K562 (cell line): ENCODE results near the gene SGMS1. TPM values are rescaled to one million over a fixed set of nuclear protein-coding genes. Genes with fewer than 3 reads are reported as not detected.

Experiments
- ATF2 ChIP-seq: sonication (generic); formaldehyde crosslinking; IDR thresholded peaks from 2 replicates; pipeline ENCODE4 v1.8.1; 2022; ENCODE audit warnings: missing genetic modification reagents
- ATF7 ChIP-seq: fragments of 450-650 bp; IDR thresholded peaks from 2 replicates; pipeline ENCODE4 v1.7.1; 2014; ENCODE audit warnings: mild to moderate bottlenecking, moderate library complexity
- CBFA2T3 ChIP-seq: fragments of 450-650 bp; IDR thresholded peaks from 2 replicates; pipeline ENCODE4 v1.6.1; 2017
- FOXO4 ChIP-seq: fragments of 450-650 bp; formaldehyde crosslinking; IDR thresholded peaks from 2 replicates; pipeline ENCODE4 v1.4.0; 2020; ENCODE audit warnings: mild to moderate bottlenecking, moderate library complexity
- MLLT1 ChIP-seq, 2 experiments: fragments of 450-650 bp; IDR thresholded peaks; 2 replicates each; pipeline ENCODE4 v1.6.1; 2016
- NRF1 ChIP-seq, 2 experiments: fragments of 450-650 bp; IDR thresholded peaks in 1 of 2; conservative IDR thresholded peaks in 1 of 2; 2 replicates each; pipeline ENCODE4 v1.6.1; 2014; ENCODE audit warnings: mild to moderate bottlenecking in 2 of 2
- RBM22 ChIP-seq: fragments of 200-400 bp; formaldehyde crosslinking; IDR thresholded peaks from 2 replicates; pipeline ENCODE4 v1.6.1; 2018; ENCODE audit warnings: low read length, low read depth; ENCODE audit not compliant: poor library complexity, severe bottlenecking
- RBM34 ChIP-seq: fragments of 200-400 bp; formaldehyde crosslinking; IDR thresholded peaks from 2 replicates; pipeline ENCODE4 v1.6.1; 2018; ENCODE audit warnings: low read length, borderline replicate concordance; ENCODE audit not compliant: insufficient read depth
- SMARCB1 ChIP-seq: IDR thresholded peaks from 2 replicates; pipeline ENCODE4 v1.6.1; 2011; ENCODE audit warnings: improper control_type of control experiment, low read depth; ENCODE audit not compliant: insufficient read length
- SREBF1 ChIP-seq: fragments of 150-350 bp; IDR thresholded peaks from 2 replicates; pipeline ENCODE4 v1.6.1; 2014; ENCODE audit warnings: antibody characterized with exemption, low read depth, low read length, borderline replicate concordance
- YY1 ChIP-seq, 3 experiments: IDR thresholded peaks; 2 replicates each; pipeline ENCODE4 v1.6.1; 2011; ENCODE audit warnings: low read length in 2 of 3, mild to moderate bottlenecking in 2 of 3, moderate library complexity in 2 of 3, borderline replicate concordance in 1 of 3, control low read depth in 1 of 3, low read depth in 1 of 3; ENCODE audit not compliant: insufficient read depth in 3 of 3, insufficient replicate concordance in 2 of 3, control insufficient read depth in 1 of 3, insufficient read length in 1 of 3; ENCODE audit errors: extremely low read depth in 1 of 3
- ZBTB40 ChIP-seq, 2 experiments: fragments of 450-650 bp in 1 of 2; sonication (generic) in 1 of 2; formaldehyde crosslinking in 1 of 2; IDR thresholded peaks; 2 replicates each; pipeline versions ENCODE4 v1.7.1 to v1.9.0; 2016 to 2022; ENCODE audit warnings: inconsistent platforms in 1 of 2, mild to moderate bottlenecking in 1 of 2, missing genetic modification reagents in 1 of 2
- polyA plus RNA-seq, 8 experiments: library from polyadenylated mRNA; depleted of rRNA in 4 of 8; stranded (reverse) in 5 of 8; unstranded in 3 of 8; fragments of >200 nt; fragmentation: Nextera tagmentation in 2 of 8; fragmentation: Illumina TruSeq in 1 of 8; extraction: Ambion mirVana in 2 of 8; extraction: Trizol in 1 of 8; gene quantifications; 2 replicates each; pipeline versions ENCODE4 v1.2.1 to v1.2.3, GENCODE V29; 2011 to 2014; ENCODE audit warnings: inconsistent platforms in 1 of 8, missing spikeins in 1 of 8
- total RNA-seq, 7 experiments: library from RNA; depleted of rRNA in 6 of 7; stranded (reverse); fragments of >200 nt in 6 of 7; fragmentation: Illumina TruSeq in 2 of 7; extraction: Trizol in 2 of 7; gene quantifications; 2 replicates each; pipeline versions ENCODE4 v1.2.1 to v1.2.3, GENCODE V29; 2011 to 2021; ENCODE audit warnings: low replicate concordance in 1 of 7

The SGMS1 gene
- total and polyA plus RNA-seq, 9 of the 15 experiments (the other 6 are each of a cell fraction or from before 2014, with no cell fraction given): 22.6 to 232 (median 82.2) TPM

GRCh38 chr10:50604049-50604640 is 19.6 kb downstream of the SGMS1 start (continued):
- TF ChIP-seq YY1 (IDR thresholded peaks at IDR 0.05; ENCODE audit: borderline replicate concordance in 1 of 3, control insufficient read depth in 1 of 3, extremely low read depth in 1 of 3, insufficient read depth in 3 of 3, insufficient read length in 1 of 3, insufficient replicate concordance in 2 of 3, low read depth in 1 of 3, low read length in 2 of 3): no peak
- no peak for TF ChIP-seq SREBF1
- TF ChIP-seq CBFA2T3: peak; percentile 52; the same call in 1 of the 2 replicates
- no peak for TF ChIP-seq RBM22
- TF ChIP-seq RBM34: no peak
- TF ChIP-seq NRF1 (conservative IDR thresholded peaks at IDR 0.05 in 1 of 2, IDR thresholded peaks at IDR 0.05 in 1 of 2): 0 out of 4 replicates have a peak, but pooled peaks of 1 of the 2 experiments have one; percentile 17
- no peak for TF ChIP-seq ATF2 (CRISPR knock-in tag)
- no peak for TF ChIP-seq FOXO4 (CRISPR knock-in tag)
- TF ChIP-seq ATF7: peak; percentile 41; the same call in 1 of the 2 replicates
- no peak for TF ChIP-seq SMARCB1
- peak in 1 of 2 experiments; percentile 60; a peak in 1 of 4 replicates for TF ChIP-seq MLLT1 (IDR thresholded peaks at IDR 0.05)
- TF ChIP-seq ZBTB40 (IDR thresholded peaks at IDR 0.05): no peak
- TF ChIP-seq ZBTB40 (CRISPR knock-in tag; IDR thresholded peaks at IDR 0.05): no peak
